ACC112 (cell line): ENCODE data around the gene FAM9C.
A peak's percentile ranks its signal among the peaks of the same experiment; 100 is the strongest.

ENCODE experiments used
- H2AFZ ChIP-seq: fragments of 200-600 bp; sonication (generic); one replicate; pipeline ENCODE4 v1.6.0; 2017; ENCODE audit warnings: antibody characterized with exemption, low read length; ENCODE audit not compliant: unreplicated experiment
- H3K27ac ChIP-seq: fragments of 200-600 bp; sonication (generic); 2 replicates; pipeline ENCODE4 v1.5.1; 2014; ENCODE audit warnings: low read depth, mild to moderate bottlenecking, antibody characterized with exemption, low read length, moderate library complexity
- H3K27me3 ChIP-seq: fragments of 200-600 bp; sonication (generic); 2 replicates; pipeline ENCODE4 v1.6.1; 2014; ENCODE audit warnings: mild to moderate bottlenecking, antibody characterized with exemption, low read length, moderate library complexity, mixed read lengths; ENCODE audit not compliant: insufficient read depth
- H3K36me3 ChIP-seq: fragments of 200-600 bp; sonication (generic); 2 replicates; pipeline ENCODE4 v1.6.1; 2016; ENCODE audit warnings: mild to moderate bottlenecking, antibody characterized with exemption, low read length, moderate library complexity, mixed read lengths; ENCODE audit not compliant: insufficient read depth
- H3K4me1 ChIP-seq: fragments of 200-600 bp; sonication (generic); one replicate; pipeline ENCODE4 v1.6.1; 2016; ENCODE audit warnings: low read length, mixed read lengths; ENCODE audit not compliant: insufficient read depth, unreplicated experiment, control insufficient read depth
- H3K4me3 ChIP-seq: fragments of 200-600 bp; sonication (generic); 2 replicates; pipeline ENCODE4 v1.5.1; 2014; ENCODE audit warnings: mild to moderate bottlenecking, low read depth, low read length
- H3K79me2 ChIP-seq: fragments of 200-600 bp; sonication (generic); one replicate; pipeline ENCODE4 v1.6.0; 2016; ENCODE audit warnings: low read length; ENCODE audit not compliant: control insufficient read depth, unreplicated experiment, insufficient read depth

The FAM9C gene

GRCh38 chrX:13015536-13016236, 28.7 kb downstream of the FAM9C start:
- no peak overlapping the region for H2AFZ ChIP-seq
- no peaks in the 10 kb centered on the region for H3K36me3 ChIP-seq
- H3K4me3 ChIP-seq = no peak overlapping the region
- no peak overlapping the region for H3K27ac ChIP-seq
- no peaks in the 10 kb centered on the region for H3K79me2 ChIP-seq
- H3K27me3 ChIP-seq = no peaks in the 10 kb centered on the region
- H3K4me1 ChIP-seq = peaks cover 16% of the 10 kb centered on the region

- H3K4me1 ChIP-seq = peaks cover 25% of the 10 kb centered on the region
- H2AFZ ChIP-seq = peak overlapping the region; percentile 22
- no peaks in the 10 kb centered on the region for H3K36me3 ChIP-seq
- H3K79me2 ChIP-seq = no peaks in the 10 kb centered on the region
- no peaks in the 10 kb centered on the region for H3K27me3 ChIP-seq
- H3K27ac ChIP-seq = no peak overlapping the region
- no peak overlapping the region for H3K4me3 ChIP-seq
Measured at GRCh38 chrX:13014111-13015096, 30.0 kb downstream of the FAM9C start.

- H3K36me3 ChIP-seq = no peaks in the 10 kb centered on the region
- H3K4me1 ChIP-seq = peaks cover 33% of the 10 kb centered on the region
- H3K27ac ChIP-seq = no peak overlapping the region
- no peaks in the 10 kb centered on the region for H3K27me3 ChIP-seq
- no peak overlapping the region for H3K4me3 ChIP-seq
- peak overlapping the region; percentile 22 for H2AFZ ChIP-seq
- no peaks in the 10 kb centered on the region for H3K79me2 ChIP-seq
Measured at GRCh38 chrX:13013363-13014110, 30.9 kb downstream of the FAM9C start.

GRCh38 chrX:13010546-13010945, 33.9 kb downstream of the FAM9C start:
- no peaks in the 10 kb centered on the region for H3K27me3 ChIP-seq
- no peak overlapping the region for H3K27ac ChIP-seq
- peaks cover 63% of the 10 kb centered on the region for H3K4me1 ChIP-seq

GRCh38 chrX:13009844-13010243, 34.6 kb downstream of the FAM9C start:
- no peaks in the 10 kb centered on the region for H3K27me3 ChIP-seq
- H3K4me3 ChIP-seq = no peak overlapping the region
- peaks cover 68% of the 10 kb centered on the region for H3K4me1 ChIP-seq
- no peak overlapping the region for H3K27ac ChIP-seq
- no peaks in the 10 kb centered on the region for H3K36me3 ChIP-seq
- no peak overlapping the region for H2AFZ ChIP-seq
- H3K79me2 ChIP-seq = no peaks in the 10 kb centered on the region

More at GRCh38 chrX:13010546-13010945, 33.9 kb downstream of the FAM9C start:
- Histone ChIP-seq H2AFZ (no peak overlapping the region), H3K36me3 (no peaks in the 10 kb centered on the region), H3K4me3 (no peak overlapping the region), H3K79me2 (no peaks in the 10 kb centered on the region)

- no peaks in the 10 kb centered on the region for H3K79me2 ChIP-seq
- no peak overlapping the region for H2AFZ ChIP-seq
- H3K36me3 ChIP-seq = no peaks in the 10 kb centered on the region
- no peak overlapping the region for H3K27ac ChIP-seq
- peaks cover 62% of the 10 kb centered on the region for H3K4me1 ChIP-seq
- no peaks in the 10 kb centered on the region for H3K27me3 ChIP-seq
- H3K4me3 ChIP-seq = no peak overlapping the region
Measured at GRCh38 chrX:13009273-13009672, 35.1 kb downstream of the FAM9C start.

- Histone ChIP-seq H3K79me2 (no peaks in the 10 kb centered on the region), H3K27me3 (no peaks in the 10 kb centered on the region), H3K4me3 (no peak overlapping the region), H2AFZ (no peak overlapping the region), H3K4me1 (peaks cover 59% of the 10 kb centered on the region), H3K36me3 (no peaks in the 10 kb centered on the region), H3K27ac (no peak overlapping the region)
Measured at GRCh38 chrX:13008851-13009250, 35.6 kb downstream of the FAM9C start.

GRCh38 chrX:13008189-13008533, 36.3 kb downstream of the FAM9C start:
- Histone ChIP-seq H3K4me1 (peaks cover 53% of the 10 kb centered on the region), H3K36me3 (no peaks in the 10 kb centered on the region), H2AFZ (no peak overlapping the region), H3K79me2 (no peaks in the 10 kb centered on the region), H3K4me3 (peak overlapping the region; percentile 42; the same call in 1 of the 2 replicates), H3K27me3 (no peaks in the 10 kb centered on the region), H3K27ac (no peak overlapping the region)

- Histone ChIP-seq H3K4me3 (peak overlapping the region; percentile 42; the same call in 1 of the 2 replicates), H3K27ac (peak overlapping the region; percentile 16; the same call in 1 of the 2 replicates), H3K4me1 (peaks cover 53% of the 10 kb centered on the region), H3K79me2 (no peaks in the 10 kb centered on the region), H3K36me3 (no peaks in the 10 kb centered on the region), H3K27me3 (no peaks in the 10 kb centered on the region), H2AFZ (no peak overlapping the region)
Measured at GRCh38 chrX:13007519-13008188, 36.8 kb downstream of the FAM9C start.
